Skin of body (tissue), 2 donors: ENCODE data around the gene GLP2R. TPM values are rescaled to one million over a fixed set of nuclear protein-coding genes. Genes with fewer than 3 reads are reported as not detected.
A peak's percentile ranks its signal among the peaks of the same experiment; 100 is the strongest.

Experiments used
- DNase-seq: peaks from one replicate; lab custom pipeline; 2025; lab: John Stamatoyannopoulos, UW
- total RNA-seq: library from RNA; depleted of rRNA; stranded (reverse); fragments of >200 nt; gene quantifications from one replicate; pipeline ENCODE4 v1.2.3, GENCODE V29; 2014

GLP2R gene
- total RNA-seq, 1 donor from 2014 or later: 0.30 TPM

DNA sequence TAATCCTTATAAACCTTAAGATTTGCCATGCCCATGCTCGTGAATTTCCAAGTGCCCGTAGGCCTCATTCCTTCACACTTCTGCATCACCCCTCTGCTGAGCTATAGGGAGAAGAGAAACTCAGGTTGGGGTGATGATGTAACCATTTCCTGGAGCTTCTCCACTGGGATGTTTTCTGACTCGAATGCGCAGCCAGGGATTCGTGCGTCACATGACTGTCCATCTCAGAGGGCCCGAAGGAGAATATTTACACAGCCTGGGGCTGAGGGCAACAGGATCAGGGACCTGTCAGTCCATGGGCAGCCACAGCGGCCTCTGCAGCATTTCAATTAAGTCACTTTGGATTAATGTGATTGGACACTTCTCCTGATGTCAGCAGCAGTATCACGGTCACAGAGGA, 12.6 kb upstream of the GLP2R start:
- DNase-seq: no peak

DNA sequence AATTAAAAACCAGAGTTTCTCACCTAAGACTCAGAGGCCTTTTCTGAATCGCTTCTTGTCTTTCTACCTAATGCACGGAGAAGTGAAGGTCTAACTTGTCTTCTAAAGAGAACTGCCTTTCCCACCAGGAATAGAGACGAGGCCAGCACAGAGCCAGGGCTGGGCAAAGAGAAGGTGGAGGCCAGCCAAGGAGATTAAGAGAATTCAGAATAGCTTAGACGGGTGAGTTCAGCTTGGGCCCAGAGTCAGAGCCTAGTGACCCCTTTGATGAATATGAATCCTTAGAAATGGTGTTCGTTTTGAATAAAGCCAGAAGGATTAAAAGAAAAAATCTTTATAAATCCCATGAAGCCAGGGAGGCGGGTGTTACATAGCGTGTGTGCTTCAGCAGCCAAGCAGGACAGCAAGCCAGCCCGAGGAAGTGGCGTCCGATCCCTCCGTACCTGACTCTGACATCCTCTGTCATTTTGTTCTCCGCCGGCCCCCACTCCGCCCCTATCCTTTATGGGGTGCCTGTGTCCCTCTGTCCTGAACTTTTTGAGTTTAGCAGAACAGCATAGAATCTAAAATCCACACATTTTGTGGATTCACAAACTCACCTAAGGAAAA, 11.3 kb upstream of the GLP2R start:
- DNase-seq: no peak

DNA sequence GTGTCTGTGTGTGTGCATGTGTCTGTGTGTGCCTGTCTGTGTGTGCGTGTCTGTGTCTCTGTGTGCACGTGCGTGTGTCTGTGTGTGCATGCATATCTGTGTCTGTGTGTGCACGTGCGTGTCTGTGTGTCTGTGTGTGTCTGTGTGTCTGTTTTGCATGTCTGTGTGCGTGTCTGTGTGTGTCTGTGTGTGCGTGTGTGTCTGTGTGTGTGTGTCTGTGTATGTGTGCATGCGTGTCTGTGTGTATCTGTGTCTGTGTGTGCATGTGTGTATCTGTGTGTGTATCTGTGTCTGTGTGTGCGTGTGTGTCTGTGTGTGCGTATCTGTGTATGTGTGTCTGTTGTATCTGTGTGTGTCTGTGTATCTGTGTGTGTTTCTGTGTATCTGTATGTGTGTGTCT, 9.3 kb upstream of the GLP2R start:
- no peak for DNase-seq

DNA sequence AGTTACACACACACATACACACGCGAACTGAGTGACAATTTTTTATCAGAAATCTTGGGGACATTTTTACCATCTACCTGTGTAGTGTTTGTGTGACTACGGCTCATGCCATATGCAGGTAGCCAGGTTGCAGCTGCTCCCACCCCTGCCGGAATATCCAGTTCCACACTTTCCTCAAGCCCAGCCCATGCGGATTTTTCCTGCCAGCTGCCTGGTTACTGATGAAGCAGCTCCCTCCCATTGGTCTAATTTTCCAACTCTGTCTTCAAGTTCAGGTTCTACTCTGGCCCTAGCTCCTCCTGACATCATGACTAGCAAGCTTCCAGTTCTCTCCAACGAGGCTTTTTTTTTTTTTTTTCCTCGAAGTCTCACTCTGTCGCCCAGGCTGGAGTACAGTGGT, 8.6 kb upstream of the GLP2R start:
- DNase-seq: no peak

DNA sequence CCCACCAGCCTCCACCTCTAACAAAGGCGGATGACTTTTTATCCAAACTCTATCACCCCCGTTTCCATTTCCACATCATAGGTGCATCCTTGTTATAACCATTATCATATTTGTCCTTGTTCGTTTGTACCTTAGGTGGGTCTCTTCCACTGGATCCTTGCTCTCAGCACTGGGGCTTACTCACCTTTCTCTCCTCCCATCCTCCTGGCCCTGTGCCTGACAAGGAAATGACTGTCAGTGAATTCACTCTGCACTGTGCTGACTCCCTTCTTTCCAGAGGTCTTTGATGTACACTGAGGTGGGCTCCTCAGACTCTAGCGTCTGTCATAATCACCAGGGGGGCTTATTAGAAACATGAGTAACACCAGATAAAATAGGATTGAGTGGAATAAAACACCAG, 7.0 kb upstream of the GLP2R start:
- DNase-seq: no peak

DNA sequence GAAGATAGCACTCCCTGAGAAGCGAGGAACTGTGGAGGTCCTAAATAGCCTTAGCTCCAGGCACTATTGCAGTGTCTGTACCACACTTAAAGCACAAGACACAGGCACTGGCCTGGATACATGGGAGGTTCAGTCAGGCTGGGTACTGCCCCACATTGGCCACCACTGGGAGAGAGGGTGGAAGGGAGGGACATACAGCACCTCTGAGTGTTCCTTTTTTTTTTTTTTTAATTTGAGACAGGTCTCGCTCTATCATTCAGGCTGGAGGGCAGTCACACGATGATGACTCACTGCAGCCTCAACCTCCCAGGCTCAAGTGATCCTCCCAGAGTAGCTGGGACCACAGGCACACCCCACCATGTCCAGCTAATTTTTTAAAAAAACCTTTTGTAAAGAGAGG, 5.3 kb upstream of the GLP2R start:
- no peak for DNase-seq

DNA sequence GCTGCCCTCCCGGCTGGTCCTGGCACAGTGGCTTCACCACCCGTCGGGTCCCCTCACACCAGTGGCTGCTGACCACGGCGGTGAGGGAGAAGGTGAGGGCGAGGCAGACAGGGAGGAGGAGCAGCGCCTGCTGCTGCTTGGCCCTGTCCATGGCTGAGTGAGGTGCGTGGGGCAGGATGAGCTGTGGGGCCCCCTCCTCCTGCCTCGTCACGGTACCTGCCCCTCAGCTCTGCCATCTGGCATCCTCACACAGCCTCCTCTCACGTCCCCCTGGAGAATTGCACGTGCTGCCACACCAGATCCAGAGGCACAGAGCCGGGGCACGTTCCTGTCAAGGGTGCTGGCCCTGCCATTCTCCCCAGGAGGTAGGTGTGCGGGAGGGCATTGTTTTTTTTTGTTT, 3.8 kb upstream of the GLP2R start, which contains the start of gene GSG1L2:
Gene GSG1L2, minus strand, starts transcription at position 159 of the 400 bp plus-strand sequence. Its CDS starts 8 bp downstream, at position 151.
- DNase-seq: no peak

DNA sequence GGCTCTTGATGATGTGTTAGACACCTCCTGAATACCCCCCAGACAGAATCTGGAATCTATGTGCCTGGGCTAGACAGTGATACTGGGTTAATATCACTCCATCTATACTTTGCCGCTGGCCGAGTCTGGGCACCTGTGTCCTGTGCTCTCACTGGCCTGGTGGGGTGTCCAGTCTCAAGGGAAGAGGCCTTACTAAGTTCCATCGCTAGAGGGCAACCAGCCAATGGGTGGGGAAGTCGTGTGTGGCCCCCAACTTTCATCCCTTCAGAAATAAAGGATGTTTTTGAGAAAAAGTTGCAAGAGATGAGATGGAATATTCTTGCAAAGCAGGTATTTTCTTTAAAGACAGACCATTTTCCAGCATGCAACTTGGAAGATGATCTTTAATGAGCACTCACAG, 1.6 kb upstream of the GLP2R start:
- DNase-seq: no peak

DNA sequence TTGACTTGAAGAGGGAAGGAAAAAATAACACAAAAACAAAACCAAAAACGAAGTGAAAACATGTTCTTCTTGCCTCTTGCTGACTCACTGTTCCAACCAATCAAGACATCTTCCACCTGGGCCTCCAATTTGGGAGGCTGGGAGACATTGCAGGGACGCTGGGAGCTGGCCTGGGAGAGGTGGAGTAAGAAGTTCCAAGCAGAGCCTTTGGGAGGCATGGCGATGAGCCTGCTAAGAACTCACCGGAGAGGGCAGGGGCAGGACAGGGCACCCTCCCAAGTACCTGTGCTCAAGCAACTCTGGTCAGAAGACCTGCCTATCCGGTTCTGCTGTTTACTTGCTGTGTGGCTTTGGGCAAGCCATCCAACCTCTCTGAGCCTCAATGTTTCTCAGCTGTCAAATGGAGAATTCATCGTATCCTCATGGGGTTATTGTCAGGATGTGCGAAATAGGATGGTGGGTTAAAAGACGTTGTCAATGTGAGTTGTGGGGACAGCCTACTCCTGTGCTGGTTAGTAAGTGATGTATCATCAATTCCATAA, 856 bp upstream of the GLP2R start:
- DNase-seq: no peak

DNA sequence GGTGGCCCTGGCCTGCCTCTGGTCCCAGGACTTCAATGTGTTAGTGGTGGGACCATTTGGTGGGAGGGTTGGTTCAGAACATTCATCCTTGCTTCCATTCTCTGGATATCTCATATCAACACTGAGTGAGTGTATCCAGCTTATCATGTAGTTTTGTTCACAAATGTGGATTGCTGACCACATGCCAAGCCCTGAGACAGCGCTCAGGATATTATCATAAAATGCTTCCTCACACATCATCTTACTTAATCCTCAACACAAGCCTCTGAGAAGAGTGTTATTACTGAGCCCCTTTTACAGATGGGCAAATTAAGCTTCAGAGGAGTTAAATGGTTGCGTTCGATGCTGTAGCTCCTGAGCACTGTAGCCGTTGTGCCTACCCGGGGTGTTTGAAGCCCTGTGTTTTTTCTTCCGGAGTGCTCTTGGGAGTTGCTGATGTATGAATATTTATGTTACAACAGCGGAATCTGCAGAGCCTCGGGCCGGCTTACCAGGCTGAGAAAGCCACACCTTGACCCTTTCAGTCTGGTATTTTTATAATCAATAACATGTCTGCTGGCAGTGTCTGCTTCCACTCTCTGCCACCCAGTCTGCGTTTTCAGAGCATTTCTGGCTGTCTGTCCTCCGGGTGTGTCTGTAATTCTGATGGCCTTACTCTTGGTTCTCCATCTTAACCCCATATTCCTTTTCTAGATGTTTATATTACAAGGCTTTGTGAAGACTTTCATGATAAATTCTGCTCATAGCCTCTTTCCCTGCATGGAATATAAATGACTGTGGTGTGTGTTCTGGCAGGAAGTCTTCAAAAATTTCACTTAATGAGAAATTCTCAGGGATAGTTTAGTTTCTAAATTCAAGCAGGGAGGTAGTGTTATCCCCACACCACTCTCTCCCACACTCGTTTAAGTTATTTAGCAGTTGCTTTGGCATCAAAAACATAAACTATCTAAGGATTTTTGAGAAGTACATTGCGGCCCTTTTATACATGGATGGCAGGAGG, 2.9 kb downstream of the GLP2R start:
- DNase-seq: no peak

DNA sequence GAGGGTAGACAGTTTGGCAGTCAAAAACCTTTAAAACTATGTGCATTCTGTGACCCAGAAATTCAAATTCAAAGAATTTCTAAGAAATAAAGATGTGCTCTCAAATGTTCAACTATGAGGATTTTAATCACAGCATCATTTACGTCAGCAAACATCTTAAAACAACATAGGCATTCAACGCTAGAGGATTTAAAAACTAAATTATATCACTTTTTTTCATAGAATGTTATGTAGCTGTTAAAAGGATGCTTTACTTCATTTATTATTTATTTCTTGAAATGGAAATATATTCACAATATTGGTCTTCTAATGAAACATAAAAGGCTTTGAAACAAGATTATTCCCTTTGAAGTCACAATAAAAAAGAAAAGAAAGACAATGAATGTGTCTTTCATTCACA, 3.6 kb downstream of the GLP2R start:
- no peak for DNase-seq

DNA sequence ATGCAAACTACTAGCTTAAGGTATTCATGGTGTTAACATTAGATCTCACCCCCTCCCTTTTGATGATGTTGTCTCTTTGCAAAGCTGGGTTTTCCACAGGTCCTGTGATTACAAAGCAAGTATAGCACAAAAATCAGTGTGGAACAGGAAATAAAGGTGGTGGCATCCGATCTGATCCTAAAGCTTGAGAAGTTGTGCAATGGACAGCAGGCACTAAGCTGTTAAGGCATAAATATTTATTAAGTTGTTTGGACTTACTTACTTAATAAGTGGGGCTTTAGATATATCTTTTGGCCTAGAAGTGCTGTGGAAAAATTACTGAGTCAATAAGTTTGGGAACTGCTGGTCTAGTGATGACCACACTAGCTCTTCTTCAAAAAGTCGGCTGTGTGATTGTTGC, 5.0 kb downstream of the GLP2R start:
- DNase-seq: no peak

DNA sequence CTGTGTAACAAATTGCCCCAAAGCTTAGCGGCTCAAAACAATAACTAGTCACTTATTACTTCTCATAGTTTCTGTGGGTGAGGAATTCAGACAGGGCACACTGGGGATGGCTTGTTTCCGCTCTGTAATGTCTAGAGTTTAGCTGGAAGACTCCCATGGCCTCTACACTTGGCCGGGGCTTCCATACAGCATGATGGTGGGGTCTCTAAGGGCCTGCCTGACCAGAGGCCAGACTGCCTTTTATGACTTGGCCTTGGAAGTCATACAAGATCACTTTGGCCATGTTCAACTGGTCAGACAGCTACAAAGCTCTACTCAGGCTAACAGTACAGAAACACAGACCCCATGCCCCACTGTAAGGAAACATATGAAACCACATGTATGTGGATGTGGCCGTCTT, 8.2 kb downstream of the GLP2R start:
- DNase-seq: no peak

DNA sequence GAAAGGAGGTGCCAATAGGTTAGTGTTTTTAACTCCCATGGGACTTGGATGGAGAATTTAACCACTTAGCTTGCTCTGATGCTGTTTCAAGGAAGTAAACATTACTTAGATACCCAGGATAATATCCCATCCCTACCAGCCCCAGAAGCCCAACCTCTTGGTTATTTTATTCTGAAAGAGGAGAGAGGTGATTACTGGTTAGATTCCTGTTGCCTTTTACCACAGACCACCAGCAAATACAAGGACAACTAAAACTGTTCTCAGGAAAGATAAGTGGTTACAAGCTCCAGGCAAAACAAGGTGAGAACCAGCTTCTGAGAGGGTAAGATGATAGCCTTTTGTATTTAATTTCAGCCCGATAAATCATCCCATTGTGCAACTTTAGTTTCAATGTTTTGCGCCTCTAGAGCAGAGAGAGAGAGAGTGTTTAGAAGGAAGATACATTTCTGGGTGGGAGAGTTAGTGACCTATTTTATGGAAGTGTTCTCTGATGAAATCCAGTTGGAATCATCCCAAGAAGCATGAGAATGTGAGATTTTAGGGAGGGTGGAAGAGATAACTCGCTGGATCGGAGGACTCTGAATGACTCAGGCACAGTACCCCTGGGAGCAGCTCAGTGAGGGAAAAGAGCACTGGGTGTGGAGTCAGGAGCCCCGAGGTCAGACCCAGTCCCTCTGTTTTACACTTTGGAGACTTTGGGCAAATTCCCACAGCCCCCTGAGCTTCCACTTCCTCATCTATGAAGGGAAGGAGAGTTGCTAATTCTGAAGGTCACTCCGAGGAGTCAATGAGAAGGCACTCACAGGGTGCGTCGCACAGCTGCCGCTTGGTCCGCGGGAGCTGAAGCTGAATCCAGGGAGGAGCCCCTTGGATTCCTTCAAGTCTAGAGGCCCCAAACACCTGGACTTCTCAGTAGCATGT, 12.1 kb downstream of the GLP2R start:
- peak; percentile 25 for DNase-seq

DNA sequence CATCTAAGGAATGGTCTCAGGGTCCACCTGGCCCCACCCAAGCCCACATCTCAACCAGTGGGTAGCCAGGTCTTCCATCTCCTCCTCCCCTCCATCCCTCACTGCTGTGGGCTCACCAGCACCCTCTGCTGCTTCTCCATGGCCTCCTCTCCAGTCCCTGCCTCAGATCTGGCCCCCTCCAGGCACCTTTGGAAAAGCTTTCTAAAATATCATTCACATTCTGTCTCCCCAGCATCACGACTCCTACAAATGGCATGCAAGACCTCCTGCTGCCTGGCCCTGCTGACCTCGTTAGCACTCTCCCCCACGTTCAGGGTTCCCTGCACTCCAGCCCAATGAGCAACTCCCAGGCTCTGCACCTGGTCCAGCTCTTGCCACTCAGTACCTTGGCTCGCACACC, 13.7 kb downstream of the GLP2R start:
- DNase-seq: no peak

DNA sequence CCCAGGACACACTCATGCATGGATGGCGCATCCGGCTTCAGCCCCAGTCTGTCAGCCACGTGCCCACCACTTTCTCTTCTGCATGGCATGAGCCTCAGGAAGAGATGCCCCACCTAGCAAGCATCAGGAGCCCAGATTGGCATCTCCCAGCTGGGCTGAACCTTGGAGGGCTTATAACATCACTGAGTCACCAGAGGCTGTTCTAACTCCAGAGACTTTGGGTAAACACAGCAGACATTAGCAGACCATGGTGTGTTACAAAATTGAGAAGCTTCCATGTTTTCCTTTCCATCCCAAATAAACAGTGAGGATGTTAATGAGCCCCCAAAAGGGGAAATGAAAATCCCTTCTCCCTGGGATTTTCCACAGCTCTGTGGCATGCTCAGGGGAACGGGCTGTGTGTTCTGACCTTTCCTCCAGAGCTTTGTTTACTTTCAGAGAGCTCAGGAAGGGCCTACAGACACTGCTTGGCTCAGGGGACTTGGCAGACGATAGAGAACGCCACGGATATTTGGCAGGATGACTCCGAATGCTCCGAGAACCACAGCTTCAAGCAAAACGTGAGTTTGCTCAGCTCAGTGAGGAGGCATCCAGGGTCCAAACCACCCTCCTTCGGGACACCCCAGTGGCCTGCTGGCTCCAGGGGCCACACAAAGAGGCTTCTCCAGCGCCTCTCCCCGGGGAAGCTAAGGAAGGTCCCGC, 16.5 kb downstream of the GLP2R start:
- peak; percentile 48 for DNase-seq

DNA sequence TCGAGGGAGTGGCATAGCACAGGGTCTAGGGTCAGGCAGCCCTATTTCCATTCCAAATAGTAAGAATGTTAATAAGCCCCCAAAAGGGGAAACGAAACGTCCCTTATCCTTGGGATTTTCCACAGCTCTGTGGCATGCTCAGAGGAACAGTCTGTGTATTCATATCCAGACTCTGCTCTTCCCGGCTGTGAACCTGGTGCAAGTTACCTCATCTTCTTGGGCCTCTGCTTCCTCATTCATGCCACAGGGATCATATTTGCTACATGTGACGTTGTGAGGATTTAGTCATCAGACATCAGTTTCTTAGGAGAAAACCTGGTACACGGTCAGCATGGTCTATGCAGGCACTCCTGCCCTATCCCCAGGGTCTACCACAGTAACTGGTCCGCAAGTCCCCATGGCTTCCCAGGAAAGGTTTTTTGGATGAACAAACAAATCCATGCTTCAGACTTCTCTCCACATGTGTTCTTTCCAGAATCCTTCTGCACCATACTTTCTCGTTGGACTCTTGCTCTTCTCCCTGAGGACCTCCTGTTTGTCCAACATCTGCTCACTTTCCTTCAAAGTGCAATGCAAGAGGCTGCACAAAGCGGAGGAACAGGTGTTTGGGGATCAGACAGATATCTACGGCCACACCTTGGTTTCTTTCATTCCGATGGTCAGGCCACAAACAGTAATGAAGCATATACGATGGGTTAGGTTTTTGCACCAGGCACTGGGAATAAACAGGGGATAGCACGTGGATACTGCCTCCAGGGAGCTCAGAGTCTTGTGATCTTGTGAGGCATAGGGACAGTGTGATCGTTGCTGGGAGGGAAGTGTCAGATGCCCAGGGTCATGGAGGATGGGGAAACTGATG, 17.7 kb downstream of the GLP2R start:
- no peak for DNase-seq

DNA sequence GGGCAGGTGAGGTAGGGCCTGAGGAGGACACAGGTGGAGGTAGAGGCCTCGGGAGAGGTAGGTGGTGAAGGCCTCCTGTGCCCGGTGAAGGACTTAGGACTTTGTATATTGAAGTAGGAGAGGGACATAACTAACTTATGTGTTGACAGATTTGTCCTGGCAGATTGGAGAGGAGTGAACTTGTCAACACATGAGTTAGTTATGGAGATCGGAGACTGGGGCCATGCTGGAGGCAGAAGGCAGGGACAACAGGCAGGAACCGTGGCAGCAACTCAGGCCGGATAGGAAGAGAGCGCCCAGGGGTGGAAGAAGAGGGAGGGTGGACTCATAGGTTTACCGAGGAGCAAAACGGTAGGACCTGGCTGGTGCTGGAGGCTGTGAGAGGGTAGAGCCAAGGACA, 18.4 kb downstream of the GLP2R start:
- DNase-seq: no peak

DNA sequence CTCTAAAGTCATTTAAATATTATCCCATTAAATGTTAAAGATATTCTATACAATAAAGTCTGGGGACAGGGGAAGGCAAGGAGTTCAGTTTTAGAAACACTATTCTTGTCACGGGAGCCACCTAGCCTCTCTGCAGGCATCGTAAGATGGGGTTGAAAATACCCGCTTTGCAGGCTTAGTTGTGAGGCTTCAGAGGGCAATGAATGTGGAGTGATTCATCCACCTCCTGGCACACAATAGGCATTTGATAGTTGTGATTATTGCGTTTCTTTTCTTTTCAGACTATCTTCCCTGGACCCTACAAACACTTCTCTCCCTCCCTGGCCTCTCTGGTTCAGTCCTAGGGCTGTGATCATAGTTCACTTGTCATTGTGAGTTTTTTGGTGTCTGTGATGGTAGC, 19.6 kb downstream of the GLP2R start:
- DNase-seq: no peak

DNA sequence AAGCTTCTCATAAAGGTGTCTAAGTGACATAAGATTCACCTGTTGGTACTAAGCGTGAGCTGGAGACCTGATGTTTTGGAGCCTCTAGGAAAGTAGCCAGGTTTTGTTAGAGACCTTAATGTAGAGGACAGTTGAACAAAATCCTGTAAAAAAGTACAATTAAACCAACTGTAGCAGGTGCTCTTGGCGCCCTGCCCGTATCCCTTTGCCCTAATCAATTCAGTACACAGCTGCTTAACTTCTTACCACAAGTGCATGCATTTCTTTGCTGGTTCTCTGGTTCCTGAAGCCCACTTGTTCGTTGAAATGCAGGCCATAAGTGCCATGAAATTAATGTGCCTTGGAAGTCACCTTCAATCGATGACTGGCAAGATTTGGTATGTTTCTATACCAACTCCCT, 24.4 kb downstream of the GLP2R start:
- no peak for DNase-seq
